Measurements from ENCODE around the gene AGBL1.

Gene AGBL1

DNA sequence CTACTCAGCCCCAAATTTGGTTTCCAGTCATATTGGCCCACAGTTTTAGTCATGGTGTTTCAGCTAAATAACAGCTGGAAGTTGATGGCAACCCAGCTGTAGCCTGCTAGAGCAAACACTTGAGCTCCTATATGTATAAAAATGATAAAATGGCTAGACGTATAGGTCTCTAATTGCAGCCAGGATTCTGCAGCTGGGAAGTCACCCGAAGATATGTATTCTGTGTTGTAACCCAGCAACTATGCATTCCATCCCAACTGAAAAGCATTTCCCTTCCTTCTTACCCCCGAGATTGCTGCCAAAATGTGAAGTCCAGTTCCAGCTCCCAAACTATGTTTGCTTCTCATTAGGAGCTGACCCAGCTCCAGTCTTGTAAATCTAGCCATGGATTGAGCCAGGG is 408.4 kb downstream of the AGBL1 start:
- no peak overlapping the region for H3K9ac ChIP-seq (ENCODE audit: low read length)
- H3K9me3 ChIP-seq (ENCODE audit: insufficient read depth, low read length), result no peaks in the 10 kb centered on the region
- H3F3A ChIP-seq (ENCODE audit: insufficient read depth), result no peaks in the 10 kb centered on the region
- H3K79me2 ChIP-seq (ENCODE audit: insufficient read depth, low read length), result no peaks in the 10 kb centered on the region
- H3K4me2 ChIP-seq (ENCODE audit: low read depth, low read length, poor library complexity, severe bottlenecking), result no peak overlapping the region
- H2AFZ ChIP-seq (ENCODE audit: low read depth, low read length, severe bottlenecking), result no peak overlapping the region
- H3K36me3 ChIP-seq (ENCODE audit: low read length), result no peaks in the 10 kb centered on the region
- no peak overlapping the region for H3K4me3 ChIP-seq (ENCODE audit: insufficient read depth, low read length, poor library complexity, severe bottlenecking)
- no peaks in the 10 kb centered on the region for H4K20me1 ChIP-seq (ENCODE audit: low read depth, low read length)
- TF ChIP-seq, protein P1, sequence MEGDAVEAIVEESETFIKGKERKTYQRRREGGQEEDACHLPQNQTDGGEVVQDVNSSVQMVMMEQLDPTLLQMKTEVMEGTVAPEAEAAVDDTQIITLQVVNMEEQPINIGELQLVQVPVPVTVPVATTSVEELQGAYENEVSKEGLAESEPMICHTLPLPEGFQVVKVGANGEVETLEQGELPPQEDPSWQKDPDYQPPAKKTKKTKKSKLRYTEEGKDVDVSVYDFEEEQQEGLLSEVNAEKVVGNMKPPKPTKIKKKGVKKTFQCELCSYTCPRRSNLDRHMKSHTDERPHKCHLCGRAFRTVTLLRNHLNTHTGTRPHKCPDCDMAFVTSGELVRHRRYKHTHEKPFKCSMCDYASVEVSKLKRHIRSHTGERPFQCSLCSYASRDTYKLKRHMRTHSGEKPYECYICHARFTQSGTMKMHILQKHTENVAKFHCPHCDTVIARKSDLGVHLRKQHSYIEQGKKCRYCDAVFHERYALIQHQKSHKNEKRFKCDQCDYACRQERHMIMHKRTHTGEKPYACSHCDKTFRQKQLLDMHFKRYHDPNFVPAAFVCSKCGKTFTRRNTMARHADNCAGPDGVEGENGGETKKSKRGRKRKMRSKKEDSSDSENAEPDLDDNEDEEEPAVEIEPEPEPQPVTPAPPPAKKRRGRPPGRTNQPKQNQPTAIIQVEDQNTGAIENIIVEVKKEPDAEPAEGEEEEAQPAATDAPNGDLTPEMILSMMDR (IDR thresholded peaks at IDR 0.05; ENCODE audit: insufficient read depth, low read length, poor library complexity, severe bottlenecking), result no peak
- no peak for TF ChIP-seq EZH2phosphoT487 (conservative IDR thresholded peaks at IDR 0.05; ENCODE audit: low read length)
- H3K27me3 ChIP-seq (ENCODE audit: low read length), result no peaks in the 10 kb centered on the region
- no peak overlapping the region for H3K27ac ChIP-seq (ENCODE audit: low read depth, low read length)
- no peaks in the 10 kb centered on the region for H3K9me2 ChIP-seq (replicated peaks; ENCODE audit: insufficient read depth, low read length)

DNA sequence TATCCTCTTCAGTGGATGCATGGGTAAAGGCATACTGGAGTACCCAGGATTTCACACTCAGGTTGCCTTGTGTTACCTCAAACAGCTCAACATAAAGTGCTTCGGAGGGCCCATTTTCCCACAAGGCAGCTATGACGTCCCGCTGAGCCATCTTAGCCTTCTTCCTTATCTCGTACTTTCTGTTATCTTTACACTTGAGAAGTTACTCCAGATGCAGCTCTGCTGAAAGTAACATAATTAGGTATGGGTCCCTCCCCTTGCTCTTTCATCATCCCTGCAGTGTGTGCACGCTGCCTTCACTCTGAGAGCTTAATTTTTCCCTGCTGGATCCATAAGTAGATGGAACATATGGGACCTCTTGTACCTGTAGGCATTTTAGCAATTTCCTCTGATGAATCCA is 410.3 kb downstream of the AGBL1 start:
- Histone ChIP-seq H3K79me2 (ENCODE audit: insufficient read depth, low read length) (no peaks in the 10 kb centered on the region), H3K9me3 (ENCODE audit: insufficient read depth, low read length) (no peaks in the 10 kb centered on the region), H3K4me3 (ENCODE audit: insufficient read depth, low read length, poor library complexity, severe bottlenecking) (no peak overlapping the region), H3K36me3 (ENCODE audit: low read length) (no peaks in the 10 kb centered on the region), H4K20me1 (ENCODE audit: low read depth, low read length) (no peaks in the 10 kb centered on the region), H2AFZ (ENCODE audit: low read depth, low read length, severe bottlenecking) (no peak overlapping the region), H3K27ac (ENCODE audit: low read depth, low read length) (no peak overlapping the region), H3K4me2 (ENCODE audit: low read depth, low read length, poor library complexity, severe bottlenecking) (no peak overlapping the region), H3K9me2 (replicated peaks; ENCODE audit: insufficient read depth, low read length) (no peaks in the 10 kb centered on the region), H3K9ac (ENCODE audit: low read length) (no peak overlapping the region), H3F3A (ENCODE audit: insufficient read depth) (no peaks in the 10 kb centered on the region), H3K27me3 (ENCODE audit: low read length) (no peaks in the 10 kb centered on the region)
- TF ChIP-seq, protein P1 (IDR thresholded peaks at IDR 0.05; ENCODE audit: insufficient read depth, low read length, poor library complexity, severe bottlenecking), result no peak
- TF ChIP-seq EZH2phosphoT487 (conservative IDR thresholded peaks at IDR 0.05; ENCODE audit: low read length), result no peak

DNA sequence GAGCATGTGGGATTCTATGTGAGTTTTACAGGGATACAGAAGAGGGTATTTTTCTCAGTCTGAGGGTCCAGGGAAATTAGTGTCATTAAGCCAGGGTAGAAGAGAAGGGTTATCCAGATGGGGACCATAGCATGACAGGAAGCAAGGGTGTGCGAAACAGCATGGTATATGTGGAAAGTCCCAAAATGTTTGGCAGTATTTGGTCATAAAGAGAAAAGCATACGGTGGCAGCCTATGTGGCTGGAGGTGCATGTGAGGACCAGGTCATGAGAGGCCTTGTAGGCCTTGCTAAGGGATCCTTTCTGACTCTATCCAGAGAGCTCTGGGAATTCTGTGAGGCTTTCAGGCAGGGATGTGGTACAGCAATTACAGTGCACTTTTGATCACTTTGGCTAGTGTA is 411.4 kb downstream of the AGBL1 start:
- no peaks in the 10 kb centered on the region for H4K20me1 ChIP-seq (ENCODE audit: low read depth, low read length)
- no peaks in the 10 kb centered on the region for H3K27me3 ChIP-seq (ENCODE audit: low read length)
- H3K4me3 ChIP-seq (ENCODE audit: insufficient read depth, low read length, poor library complexity, severe bottlenecking), result no peak overlapping the region
- TF ChIP-seq EZH2phosphoT487 (conservative IDR thresholded peaks at IDR 0.05; ENCODE audit: low read length), result no peak
- TF ChIP-seq, protein P1 (IDR thresholded peaks at IDR 0.05; ENCODE audit: insufficient read depth, low read length, poor library complexity, severe bottlenecking), result no peak
- H2AFZ ChIP-seq (ENCODE audit: low read depth, low read length, severe bottlenecking), result no peak overlapping the region
- no peaks in the 10 kb centered on the region for H3K9me2 ChIP-seq (replicated peaks; ENCODE audit: insufficient read depth, low read length)
- no peaks in the 10 kb centered on the region for H3K36me3 ChIP-seq (ENCODE audit: low read length)
- H3K79me2 ChIP-seq (ENCODE audit: insufficient read depth, low read length), result no peaks in the 10 kb centered on the region
- no peaks in the 10 kb centered on the region for H3K9me3 ChIP-seq (ENCODE audit: insufficient read depth, low read length)
- no peak overlapping the region for H3K9ac ChIP-seq (ENCODE audit: low read length)
- H3F3A ChIP-seq (ENCODE audit: insufficient read depth), result no peaks in the 10 kb centered on the region
- no peak overlapping the region for H3K4me2 ChIP-seq (ENCODE audit: low read depth, low read length, poor library complexity, severe bottlenecking)
- H3K27ac ChIP-seq (ENCODE audit: low read depth, low read length), result no peak overlapping the region

All from SU-DHL-6 (cell line).